Daoy (cell line): Measurements from ENCODE around the gene MAML3. TPM values are rescaled to one million over a fixed set of nuclear protein-coding genes. Genes with fewer than 3 reads are reported as not detected.
A peak's percentile ranks its signal among the peaks of the same experiment; 100 is the strongest.

ENCODE experiments used
- DNase-seq: peaks from one replicate; pipeline ENCODE4 v3.0.0-alpha.2; 2015; ENCODE audit warnings: low read depth
- total RNA-seq: library from RNA; depleted of rRNA; stranded (reverse); fragments of >200 nt; shearing (Covaris generic); gene quantifications from 2 replicates; pipeline ENCODE4 v1.2.3, GENCODE V29; 2014

MAML3 gene
- total RNA-seq, 1 experiment from 2014 or later: 2.7 TPM

DNA sequence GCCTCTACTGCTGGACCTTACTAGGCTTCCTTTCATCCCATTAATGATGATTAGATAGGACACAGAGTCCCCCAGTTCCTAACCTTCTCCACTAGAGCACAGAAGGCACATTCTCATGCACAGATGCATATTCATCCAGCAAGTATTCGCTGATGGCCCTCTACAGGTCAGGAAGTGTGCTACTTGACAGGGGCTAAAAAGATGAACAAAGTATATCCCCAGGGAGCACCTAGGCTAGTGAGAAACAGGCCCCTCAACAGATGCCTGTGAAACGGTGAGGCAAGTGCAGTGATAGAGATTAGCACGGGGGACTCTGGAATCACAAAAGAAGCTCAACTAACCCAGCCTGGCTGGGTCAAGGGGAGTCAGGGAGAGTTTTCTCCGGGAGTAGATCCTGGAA lies 392.5 kb downstream of the MAML3 start:
- DNase-seq: no peak

DNA sequence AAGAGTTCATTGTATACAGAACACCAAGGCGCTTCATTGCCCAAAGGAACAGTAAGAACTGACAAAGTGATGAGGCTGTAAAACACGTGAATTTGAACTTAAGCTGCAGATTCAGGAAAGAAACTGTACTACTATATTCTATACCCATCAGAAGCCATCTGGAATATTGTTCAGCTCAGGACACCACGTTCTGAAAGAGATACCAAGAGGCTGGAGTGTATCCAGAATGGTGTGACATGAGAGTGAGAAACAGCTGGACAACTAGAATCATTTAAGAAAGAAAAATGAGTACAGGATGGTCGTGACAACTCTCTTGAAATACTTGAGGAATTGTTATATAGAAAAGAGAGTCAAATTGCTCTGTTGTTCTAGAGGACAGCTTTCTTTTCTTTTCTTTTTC lies 393.4 kb downstream of the MAML3 start:
- DNase-seq: no peak

DNA sequence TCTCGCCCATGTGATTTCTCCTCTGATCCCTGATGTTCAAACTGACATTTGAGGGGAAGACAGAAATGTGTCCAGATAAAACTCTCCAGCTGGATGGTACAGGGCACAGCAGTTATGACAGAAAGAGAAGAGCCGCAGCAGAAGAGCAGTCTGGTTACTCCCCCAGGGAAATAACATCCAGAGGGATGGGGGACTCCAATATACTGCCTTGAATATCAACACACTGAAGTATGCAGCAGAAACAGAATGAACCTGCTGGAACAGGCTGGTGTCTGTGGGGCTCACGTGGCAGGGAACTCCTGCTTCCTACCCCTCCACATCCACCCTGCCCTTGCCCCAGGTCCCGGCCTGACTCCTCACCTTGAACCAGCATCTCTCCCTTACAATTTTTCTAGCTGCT lies 394.9 kb downstream of the MAML3 start:
- DNase-seq: no peak

DNA sequence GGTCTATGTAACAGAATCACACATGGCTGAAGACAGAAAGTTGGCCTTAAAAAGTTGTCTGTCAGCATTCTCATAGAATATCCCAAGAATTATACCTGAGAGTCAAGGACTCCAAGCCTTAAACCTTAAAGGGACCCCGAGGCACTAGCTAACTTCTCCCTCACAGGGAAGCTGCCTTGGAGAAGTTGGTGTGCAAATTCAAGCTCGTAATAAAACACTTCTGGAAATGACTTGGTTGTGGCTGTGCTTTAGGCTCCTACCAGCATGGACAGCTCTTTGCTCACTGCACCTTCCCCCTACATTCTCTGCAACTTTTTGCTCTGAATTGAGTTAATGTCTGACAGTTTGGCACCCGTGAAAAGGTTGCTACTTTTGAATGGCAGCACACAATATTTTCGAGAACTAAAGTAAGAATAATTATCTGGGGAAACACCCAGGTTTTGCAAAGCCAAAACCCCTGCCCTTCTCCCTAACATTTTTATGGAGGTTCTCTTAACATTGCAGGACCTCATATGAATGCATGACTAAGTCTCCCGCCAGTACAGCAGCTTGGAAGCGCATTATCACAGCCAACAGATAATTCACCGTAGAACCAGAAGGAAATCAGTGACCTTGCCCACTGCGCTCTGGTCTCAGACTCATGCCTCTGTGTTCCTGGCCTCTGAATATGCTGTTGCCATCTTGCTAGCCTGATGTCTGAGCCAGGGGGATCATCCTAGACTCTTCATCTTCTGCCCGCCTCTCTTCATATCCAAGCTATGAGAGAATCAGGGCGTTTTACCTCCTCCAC lies 397.4 kb downstream of the MAML3 start:
- no peak for DNase-seq

DNA sequence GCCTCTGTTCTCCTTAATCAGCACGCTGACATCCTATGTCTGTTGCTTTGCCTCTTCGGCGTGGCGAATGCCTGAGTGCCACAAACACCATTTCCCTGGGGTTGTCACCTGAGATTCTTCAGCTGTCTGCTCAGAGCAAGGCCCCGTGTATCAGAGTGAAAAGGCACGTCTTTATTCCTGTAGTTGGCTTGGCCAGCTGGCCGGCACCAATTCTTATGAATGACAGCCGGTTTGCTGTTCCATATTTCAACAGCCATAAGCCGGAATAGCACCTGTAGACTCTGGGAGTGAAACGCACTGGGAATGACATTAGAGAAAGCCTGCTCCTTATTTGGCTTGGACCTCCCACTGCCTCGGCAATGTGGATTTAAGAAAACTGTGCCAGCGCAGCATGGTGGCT lies 399.0 kb downstream of the MAML3 start:
- DNase-seq: no peak

DNA sequence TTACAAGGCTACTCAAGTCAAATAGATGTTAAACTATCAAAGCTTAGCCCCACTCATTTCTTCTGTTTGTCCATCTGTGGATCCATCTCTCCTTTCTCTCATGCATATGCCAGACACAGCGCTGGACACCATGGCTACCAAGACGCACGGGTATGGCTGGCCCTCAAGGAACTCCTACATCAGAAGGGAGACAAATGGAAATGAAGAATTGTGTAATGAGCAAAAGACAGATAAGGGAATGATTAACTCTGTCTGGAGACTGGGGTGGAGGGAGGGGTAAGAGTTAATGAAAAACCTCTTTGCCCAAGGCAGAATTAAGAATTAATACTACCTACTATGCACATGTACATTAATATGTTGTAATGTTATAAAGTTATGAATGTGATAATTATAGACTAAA lies 400.3 kb downstream of the MAML3 start:
- no peak for DNase-seq

DNA sequence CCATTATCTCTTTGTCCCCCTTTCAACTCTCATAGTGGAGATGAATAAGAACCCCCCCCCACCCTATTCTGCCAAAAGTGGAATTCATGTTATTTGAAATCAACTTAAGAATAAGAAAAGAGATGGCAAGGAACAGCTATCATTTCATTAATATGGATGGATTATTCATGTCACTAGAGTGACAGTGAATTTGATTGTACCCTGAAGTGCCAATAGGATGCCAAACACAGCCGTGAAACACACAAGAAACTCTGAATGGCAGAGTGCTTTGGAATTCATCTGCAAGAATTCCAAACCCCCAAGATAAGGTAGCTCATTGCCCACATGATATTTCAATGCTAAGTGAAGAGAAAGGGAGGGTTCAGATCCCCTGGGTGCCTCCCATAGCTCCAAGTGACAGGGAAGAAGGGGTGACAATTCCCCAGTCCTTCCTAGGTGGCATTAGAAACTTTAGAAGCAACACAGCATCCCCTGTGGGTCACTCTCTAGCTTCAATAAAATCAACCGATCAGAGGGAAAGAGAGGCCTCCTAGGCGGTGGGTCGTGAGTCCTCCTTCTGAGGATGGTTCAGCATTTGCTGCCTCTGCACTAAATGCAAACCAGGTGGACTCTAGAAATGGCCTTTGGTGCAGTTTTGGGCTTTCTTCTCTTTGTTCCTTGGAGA lies 404.0 kb downstream of the MAML3 start:
- no peak for DNase-seq

DNA sequence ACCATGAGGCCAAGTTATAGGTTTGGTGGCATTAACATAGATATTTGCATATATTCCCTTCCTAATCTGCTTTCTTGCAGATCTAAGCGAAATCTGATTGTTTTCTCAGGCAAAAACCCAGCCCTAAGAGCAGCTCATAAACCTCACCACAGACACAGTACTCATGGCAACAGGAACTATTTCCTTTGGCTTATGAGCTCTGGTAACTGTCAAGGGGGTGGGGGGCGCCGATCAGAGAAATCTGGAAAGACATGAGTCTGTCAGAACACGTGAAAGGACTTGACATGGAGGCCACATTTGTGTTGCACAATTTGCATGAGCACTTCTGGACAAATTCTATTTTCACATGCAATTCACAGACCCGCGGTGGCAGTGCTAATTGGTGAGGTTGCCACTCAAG lies 404.6 kb downstream of the MAML3 start:
- DNase-seq: no peak

DNA sequence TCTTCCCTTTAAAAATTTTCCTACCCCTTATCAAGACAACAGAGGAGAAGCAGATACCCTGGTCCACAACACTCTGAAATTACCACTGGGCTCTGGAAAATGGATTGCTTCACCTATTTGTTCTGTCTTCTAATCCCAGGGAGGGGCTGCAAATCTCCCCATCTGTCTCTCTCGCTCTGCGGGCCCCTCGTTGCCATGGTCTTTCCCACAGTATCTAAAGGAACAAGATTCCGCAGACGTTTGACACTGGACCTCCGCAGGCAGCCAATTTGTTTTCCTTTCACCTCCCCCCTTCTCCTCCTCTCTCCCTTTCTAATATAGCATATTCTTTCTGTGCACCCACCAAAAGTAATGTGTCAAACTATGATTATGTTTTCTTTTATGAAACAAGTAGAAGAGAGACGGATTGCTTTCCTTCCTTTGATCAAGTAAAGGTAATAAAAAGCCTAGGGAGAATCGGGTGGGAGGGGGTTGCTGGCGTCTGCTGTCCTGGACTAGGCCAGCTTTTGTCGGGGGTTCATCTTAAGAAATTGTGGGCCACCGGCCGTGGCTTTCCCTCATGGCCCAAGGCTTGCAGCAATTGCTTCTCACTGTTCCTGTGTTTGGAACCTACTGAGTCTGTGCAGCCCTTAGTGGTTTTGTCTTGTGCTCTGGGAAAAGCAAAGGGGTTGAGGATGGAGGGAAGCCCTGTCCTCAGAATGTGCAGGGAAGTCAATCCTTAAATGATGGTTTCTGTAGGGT lies 407.4 kb downstream of the MAML3 start:
- no peak for DNase-seq

DNA sequence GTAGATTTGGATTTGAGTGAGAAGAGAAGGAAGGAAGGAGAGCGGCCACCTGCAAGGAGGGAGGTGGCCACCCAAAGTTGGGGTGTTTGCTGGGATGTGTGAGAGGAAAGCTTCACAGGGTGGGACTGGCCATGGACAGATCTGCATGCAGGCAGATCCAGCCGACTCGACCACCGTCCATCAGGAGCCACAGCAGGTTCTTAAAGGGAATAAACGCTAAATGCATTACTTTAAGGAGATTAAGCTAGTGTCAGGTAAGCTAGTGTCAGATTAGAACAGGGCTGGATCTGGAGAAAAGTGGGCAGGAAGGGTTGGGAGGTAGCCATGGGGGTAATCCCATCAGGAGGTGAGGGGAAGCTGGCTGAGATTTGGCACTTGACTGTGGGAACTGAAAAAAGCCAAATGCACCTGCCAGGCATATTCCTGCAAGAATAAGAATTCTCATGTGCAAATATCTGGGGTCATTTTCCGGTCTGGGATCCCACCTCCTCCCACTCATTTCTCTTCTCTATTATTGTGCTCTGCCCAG lies 408.8 kb downstream of the MAML3 start:
- no peak for DNase-seq

DNA sequence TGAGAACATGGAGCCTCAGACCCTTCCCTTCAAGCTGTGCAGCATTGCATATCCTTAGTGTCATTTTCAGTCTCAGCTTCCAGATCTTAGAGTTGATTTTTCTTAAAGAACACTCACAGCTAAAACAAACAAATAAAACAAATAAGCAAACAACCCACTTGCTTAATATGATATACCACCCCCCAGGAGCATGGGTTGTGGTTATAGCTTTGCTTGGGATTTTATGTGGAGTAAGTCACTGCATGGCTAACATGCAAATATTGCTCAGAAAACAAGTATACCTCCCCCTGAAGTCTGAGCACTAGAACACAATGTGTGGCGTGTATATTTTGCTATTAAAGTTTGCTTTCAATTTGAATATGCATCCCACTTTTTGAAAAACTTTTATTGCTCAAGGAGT lies 409.8 kb downstream of the MAML3 start:
- DNase-seq: no peak

DNA sequence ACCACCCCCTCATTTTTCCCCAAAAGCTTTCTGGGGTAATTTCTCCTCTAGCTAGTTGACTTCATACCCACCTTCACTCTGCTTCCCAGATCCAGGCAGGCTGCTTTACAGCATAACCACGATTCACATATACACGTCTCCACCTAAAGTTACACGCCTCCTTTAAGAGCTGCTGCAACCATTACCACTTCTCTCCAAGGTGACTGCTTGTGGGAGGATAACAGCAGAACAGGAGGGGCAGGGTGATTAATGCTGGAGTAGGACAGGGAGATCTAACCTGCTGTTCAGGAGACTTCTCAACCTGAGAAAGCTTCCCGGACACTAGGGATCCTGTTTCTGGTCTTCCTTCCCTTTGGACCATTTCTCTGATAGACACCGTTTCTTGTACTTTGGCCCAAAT lies 411.0 kb downstream of the MAML3 start:
- DNase-seq: no peak

DNA sequence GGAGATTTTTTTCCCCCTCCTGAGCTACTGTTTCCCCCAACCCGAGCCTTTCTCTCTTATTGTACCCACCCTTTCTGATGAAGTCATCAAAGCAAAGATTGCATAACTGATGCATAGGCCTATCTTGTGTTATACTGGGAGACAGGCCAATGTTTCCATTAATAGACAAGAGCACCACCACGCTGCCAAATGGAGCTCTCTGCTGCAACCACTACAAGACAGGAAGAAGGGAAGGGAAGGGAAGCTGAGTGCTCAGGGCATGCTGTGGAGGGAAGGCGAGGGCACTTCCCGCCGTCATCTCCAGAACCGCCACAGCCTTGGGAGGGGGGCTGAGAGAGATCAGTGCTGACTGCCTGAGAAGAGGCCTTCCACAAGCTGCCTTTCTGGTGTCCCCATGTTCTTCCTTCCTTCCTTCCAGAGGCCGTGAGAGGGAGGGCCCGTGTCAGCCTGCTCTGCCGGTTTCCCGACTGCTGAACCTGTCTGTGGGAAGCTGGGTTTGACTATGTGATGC lies 413.4 kb downstream of the MAML3 start:
- DNase-seq: peak; percentile 58

DNA sequence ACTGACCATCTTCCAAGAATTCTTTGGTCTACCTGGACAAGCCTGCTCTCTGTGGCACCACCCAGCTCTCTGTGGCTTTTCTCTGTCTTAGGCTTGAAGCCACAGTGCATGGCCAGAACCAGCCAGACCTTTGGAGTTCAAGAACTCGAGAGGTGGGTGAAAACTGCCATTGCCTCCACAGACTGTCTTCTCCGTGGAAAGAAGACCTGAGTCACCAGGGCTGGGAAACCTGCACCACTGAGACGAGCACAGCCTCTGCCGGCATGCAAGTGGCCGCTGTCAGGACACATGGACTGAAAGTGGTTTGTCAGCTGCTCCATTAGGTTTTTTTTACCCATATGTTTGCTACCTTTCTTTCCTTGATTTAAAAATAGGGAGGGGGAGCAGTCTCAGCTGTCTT lies 413.9 kb downstream of the MAML3 start:
- no peak for DNase-seq

DNA sequence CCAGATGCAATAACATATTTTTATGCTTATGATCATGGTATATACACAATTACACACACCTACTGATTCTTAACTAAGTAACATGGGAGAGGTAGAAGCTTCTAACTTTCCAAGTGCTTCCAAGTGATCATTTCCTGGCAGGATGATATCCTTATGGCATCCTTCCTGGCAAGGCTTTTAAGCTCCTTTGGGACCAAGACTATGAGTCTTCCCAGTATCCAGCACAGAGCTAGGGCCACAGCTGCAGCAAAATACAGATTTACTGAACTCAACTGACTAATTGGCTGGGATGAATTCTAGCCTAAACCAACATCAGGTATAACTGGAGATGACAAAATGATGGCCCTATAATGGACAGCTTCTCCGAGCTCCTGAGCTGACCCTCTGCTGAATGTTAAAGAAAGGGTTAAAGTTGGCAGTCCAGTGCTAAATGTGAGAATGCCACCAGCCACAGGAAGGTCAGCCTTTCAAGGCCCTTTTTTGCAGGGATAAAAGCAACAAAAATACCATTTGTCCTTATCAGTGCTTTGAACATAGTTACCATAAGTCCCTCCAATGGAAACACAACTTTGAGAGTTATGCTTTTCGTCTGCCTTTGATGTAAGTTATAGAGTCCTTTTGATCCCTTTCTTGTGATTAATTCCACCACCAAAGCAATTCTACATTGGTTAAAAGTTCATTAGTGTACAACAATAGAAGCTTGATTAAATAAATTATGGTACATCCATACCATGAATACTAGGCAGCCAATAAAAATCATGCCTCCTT lies 415.0 kb downstream of the MAML3 start:
- no peak for DNase-seq

DNA sequence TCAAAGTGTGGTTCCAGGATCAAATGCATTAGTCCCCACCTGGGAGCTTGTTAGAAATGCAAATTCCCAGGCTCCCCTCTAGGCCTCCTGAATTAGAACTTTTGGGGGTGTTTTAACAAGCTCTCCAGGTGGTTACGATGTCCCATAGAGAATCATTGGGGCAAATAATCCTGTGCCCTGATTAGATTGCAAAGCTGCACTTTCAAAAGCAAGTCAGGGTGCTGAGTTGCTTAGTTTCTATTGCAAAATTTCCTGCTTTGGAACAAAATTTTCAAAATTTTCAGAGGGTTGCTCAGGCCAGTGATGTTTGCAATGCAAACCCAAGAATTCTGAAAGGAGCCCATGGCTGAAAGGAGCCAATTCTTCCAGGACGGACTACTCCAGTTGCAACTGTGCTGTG lies 417.3 kb downstream of the MAML3 start:
- no peak for DNase-seq

DNA sequence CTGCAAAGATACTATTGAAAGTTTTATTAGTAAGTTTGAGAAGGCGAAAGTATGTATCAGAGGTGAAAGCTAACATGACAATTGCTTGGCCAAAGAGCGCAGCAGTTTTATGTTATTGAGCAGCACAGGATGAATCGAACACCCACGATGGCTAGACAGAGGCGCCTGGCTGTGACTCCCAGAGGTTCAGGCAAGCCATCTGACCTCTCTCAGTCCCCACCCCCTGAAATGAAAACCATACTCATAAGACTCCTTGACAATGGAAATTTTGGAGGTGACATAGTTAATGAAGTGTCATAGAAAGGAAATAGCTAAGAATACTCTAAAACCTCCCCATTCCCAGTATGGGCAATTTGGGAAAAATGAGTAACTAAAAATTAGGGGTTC lies 417.7 kb downstream of the MAML3 start:
- DNase-seq: no peak

DNA sequence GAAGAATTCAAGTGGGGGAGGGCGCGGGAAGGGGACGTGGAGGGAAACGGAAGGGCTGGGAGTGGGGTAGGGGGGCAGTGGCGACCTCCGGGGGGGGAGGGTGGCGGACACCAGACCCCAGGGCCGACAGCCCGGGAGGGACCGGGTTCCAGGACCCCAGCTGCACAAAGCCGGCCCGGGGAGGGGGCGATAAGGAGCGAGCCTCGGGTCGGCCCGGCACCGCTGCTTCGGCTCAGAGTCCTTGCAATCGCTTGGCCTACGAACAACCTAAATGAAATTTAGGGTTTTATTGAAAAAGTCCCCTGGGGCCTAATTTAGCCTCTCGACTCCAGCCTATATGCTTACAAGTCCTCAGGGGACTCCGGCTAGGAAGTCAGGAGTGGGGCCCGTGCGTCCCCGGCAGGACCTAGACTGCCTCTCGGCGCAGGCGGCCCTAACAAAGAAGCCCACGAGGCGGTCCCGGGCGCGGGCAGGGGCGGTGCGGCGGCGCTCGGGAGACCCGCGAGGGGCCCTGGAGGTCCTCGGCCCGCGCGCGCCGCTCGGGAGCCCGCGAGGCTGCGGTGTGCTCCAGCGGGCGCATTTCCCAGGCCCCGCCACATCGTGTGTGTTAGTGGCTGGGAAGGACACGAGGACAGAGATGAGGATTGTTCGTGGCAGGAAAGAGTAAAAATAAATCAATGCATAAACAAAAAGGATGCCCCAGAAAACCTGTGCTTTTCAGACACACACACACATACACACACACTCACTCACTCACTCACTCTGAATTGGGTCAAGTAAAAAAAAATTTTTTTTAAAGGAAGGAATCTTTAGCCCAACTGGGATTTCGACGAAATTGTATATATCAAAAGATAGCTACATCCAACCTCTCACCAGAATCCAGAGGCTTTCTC lies 418.4 kb downstream of the MAML3 start:
- DNase-seq: no peak

DNA sequence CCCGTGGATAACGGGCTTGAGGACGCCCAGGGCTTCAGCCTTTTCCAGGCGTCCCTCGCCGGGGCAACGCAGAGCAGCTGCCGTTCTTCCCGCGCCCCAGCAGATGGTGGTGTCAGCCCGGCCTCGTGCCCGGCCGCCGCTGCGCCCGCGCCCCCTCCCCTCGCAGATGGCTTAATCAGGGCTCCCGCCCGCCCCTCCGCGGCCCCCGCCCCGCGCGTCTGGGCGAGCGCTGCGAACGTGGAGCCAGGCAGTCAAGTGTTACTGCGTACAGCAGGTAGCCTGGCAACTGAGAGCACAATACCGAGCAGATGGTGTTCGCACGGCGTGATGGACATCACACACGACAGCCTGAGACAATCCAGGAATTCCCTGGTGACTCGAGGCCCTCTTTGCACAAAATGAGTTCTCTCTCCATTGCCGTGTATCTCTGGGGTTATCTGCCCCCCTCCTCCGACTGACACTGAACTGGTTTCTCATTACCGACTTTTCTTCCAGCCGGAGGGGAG lies 419.1 kb downstream of the MAML3 start:
- DNase-seq: peak; percentile 59

DNA sequence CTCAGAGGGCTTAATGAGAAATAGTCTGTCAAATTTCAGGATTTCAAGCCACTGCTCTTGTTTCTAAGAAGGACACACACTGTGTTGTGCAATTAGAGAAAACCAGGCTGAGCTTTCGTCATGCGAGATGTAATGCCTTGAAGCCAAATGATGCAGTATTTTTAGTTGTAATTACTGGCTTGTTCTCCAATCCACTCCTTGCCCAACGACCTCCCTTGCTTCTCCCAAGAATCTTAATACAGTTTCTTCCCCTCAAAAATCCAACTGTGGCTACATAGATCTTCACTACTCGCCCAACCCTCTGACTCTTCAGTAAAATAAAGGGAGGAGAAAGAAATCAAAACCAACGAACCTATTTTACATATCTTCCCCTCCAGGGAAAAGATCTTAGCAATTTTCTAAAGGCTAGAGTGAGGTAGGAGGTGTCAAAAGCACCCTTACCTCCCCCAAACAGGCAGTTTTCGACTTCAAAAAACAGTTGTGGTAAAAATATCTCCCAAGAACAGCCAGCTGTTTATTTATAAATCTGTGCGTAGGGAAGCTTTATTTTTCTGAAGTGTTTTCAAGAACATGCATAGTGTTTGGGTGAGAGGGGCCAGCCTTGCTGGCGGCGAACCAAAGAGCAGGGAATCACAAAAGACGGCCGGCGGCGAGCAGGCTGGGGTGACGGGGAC lies 419.6 kb downstream of the MAML3 start:
- DNase-seq: no peak
